OCI-LY1 (cell line): ENCODE measurements around the gene RAD21L1.

Experiments used
- H2AFZ ChIP-seq: fragments of 200-600 bp; sonication (generic), shearing (Covaris generic); 2 replicates; pipeline ENCODE4 v1.6.0; 2014; ENCODE audit warnings: antibody characterized with exemption, mild to moderate bottlenecking, low read length
- H3F3A ChIP-seq: fragments of 200-600 bp; sonication (generic), shearing (Covaris generic); 2 replicates; pipeline ENCODE4 v1.6.0; 2014; ENCODE audit warnings: mild to moderate bottlenecking, antibody characterized with exemption, low read length, moderate library complexity; ENCODE audit not compliant: insufficient read depth
- H3K27ac ChIP-seq: fragments of 200-600 bp; sonication (generic); 2 replicates; pipeline ENCODE4 v1.5.1; 2014; ENCODE audit warnings: low read length, mixed run types, mild to moderate bottlenecking, low read depth; ENCODE audit not compliant: poor library complexity, severe bottlenecking
- H3K27me3 ChIP-seq: fragments of 200-600 bp; sonication (generic); 2 replicates; pipeline ENCODE4 v1.6.0; 2014; ENCODE audit warnings: antibody characterized with exemption, mild to moderate bottlenecking, low read length, moderate library complexity; ENCODE audit not compliant: insufficient read depth
- H3K36me3 ChIP-seq: fragments of 200-600 bp; sonication (generic); 2 replicates; pipeline ENCODE4 v1.6.1; 2014; ENCODE audit warnings: mild to moderate bottlenecking, antibody characterized with exemption, low read length, moderate library complexity, mixed read lengths; ENCODE audit not compliant: insufficient read depth
- H3K4me1 ChIP-seq: fragments of 200-600 bp; sonication (generic); 2 replicates; pipeline ENCODE4 v1.5.1; 2014; ENCODE audit warnings: mild to moderate bottlenecking, low read length, moderate library complexity; ENCODE audit not compliant: insufficient read depth, severe bottlenecking
- H3K4me2 ChIP-seq: fragments of 200-600 bp; sonication (generic), shearing (Covaris generic); 2 replicates; pipeline ENCODE4 v1.6.1; 2014; ENCODE audit warnings: low read length
- H3K4me3 ChIP-seq: fragments of 200-600 bp; sonication (generic); 2 replicates; pipeline ENCODE4 v1.5.1; 2014; ENCODE audit warnings: low read length, low read depth, mild to moderate bottlenecking, mixed read lengths; ENCODE audit not compliant: poor library complexity, severe bottlenecking
- H3K79me2 ChIP-seq: fragments of 200-600 bp; shearing (Covaris generic); 2 replicates; pipeline ENCODE4 v1.6.1; 2016; ENCODE audit warnings: mixed run types, low read length, mixed read lengths; ENCODE audit not compliant: insufficient read depth
- H3K9ac ChIP-seq: fragments of 200-600 bp; sonication (generic), shearing (Covaris generic); 2 replicates; pipeline ENCODE4 v1.6.1; 2014; ENCODE audit warnings: mild to moderate bottlenecking, low read length, mixed read lengths
- H3K9me2 ChIP-seq: fragments of 200-600 bp; sonication (generic), shearing (Covaris generic); 2 replicates; pipeline ENCODE4 v1.6.1; 2014; ENCODE audit warnings: low read depth, mild to moderate bottlenecking, low read length, mixed read lengths
- H3K9me3 ChIP-seq: fragments of 200-600 bp; shearing (Covaris generic); 2 replicates; pipeline ENCODE4 v1.6.1; 2014; ENCODE audit warnings: low read length, mixed read lengths
- H4K20me1 ChIP-seq: fragments of 200-600 bp; sonication (generic), shearing (Covaris generic); 2 replicates; pipeline ENCODE4 v1.6.0; 2016; ENCODE audit warnings: mild to moderate bottlenecking, low read length; ENCODE audit not compliant: insufficient read depth
- CTCF ChIP-seq: fragments of 200-600 bp; sonication (generic), shearing (Covaris generic); IDR thresholded peaks from 2 replicates; pipeline ENCODE4 v1.5.1; 2017; ENCODE audit warnings: mild to moderate bottlenecking, antibody characterized with exemption, low read length, moderate library complexity, mixed read lengths
- EZH2 ChIP-seq: fragments of 200-600 bp; sonication (generic), shearing (Covaris generic); IDR thresholded peaks from 2 replicates; pipeline ENCODE4 v1.8.0; 2017; ENCODE audit warnings: borderline replicate concordance, mixed run types, mild to moderate bottlenecking, antibody characterized with exemption, low read length, moderate library complexity, mixed read lengths

Gene RAD21L1

GRCh38 chr20:1210501-1210900, 15.3 kb upstream of the RAD21L1 start:
- no peak overlapping the region for H3K4me3 ChIP-seq
- no peaks in the 10 kb centered on the region for H3F3A ChIP-seq
- H3K9ac ChIP-seq, result no peak overlapping the region
- no peaks in the 10 kb centered on the region for H3K4me1 ChIP-seq
- no peaks in the 10 kb centered on the region for H3K27me3 ChIP-seq
- H3K9me3 ChIP-seq, result no peaks in the 10 kb centered on the region
- H3K4me2 ChIP-seq, result no peak overlapping the region
- H3K36me3 ChIP-seq, result no peaks in the 10 kb centered on the region
- TF ChIP-seq CTCF, result no peak
- TF ChIP-seq EZH2, result no peak
- H3K9me2 ChIP-seq, result no peaks in the 10 kb centered on the region
- no peak overlapping the region for H3K27ac ChIP-seq
- H2AFZ ChIP-seq, result no peak overlapping the region
- H4K20me1 ChIP-seq, result no peaks in the 10 kb centered on the region
- H3K79me2 ChIP-seq, result no peaks in the 10 kb centered on the region

DNA sequence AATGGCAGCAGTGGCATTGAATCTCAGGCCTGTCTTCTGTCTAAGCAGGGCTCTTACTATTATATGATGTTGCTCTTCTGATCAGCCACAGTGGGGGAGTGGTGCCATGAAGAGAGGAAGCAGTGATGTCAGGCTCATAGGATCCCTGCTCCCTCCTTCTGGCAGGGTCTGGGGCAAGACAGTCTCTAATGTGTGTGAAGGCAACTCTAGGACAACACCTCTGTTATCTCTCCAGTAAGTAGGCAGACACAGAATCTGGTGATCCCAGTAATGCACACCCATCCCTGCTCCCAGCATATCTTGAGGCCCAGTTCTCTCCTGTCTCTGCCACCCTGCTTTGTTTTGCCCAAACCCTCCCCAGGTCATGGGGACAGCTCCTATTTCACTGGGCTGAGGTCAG, 13.8 kb upstream of the RAD21L1 start:
- H3K4me2 ChIP-seq, result no peak overlapping the region
- TF ChIP-seq CTCF (no peak), EZH2 (no peak)

GRCh38 chr20:1212607-1213396, 13.0 kb upstream of the RAD21L1 start:
- no peak overlapping the region for H3K27ac ChIP-seq
- H2AFZ ChIP-seq, result no peak overlapping the region
- no peak overlapping the region for H3K9ac ChIP-seq
- TF ChIP-seq CTCF, result peak; percentile 75
- no peak for TF ChIP-seq EZH2
- H3K4me3 ChIP-seq, result no peak overlapping the region
- no peaks in the 10 kb centered on the region for H3K36me3 ChIP-seq
- no peaks in the 10 kb centered on the region for H3K9me3 ChIP-seq
- no peaks in the 10 kb centered on the region for H3K27me3 ChIP-seq
- H3K4me1 ChIP-seq, result no peaks in the 10 kb centered on the region
- no peaks in the 10 kb centered on the region for H3K79me2 ChIP-seq
- no peaks in the 10 kb centered on the region for H4K20me1 ChIP-seq
- H3K9me2 ChIP-seq, result no peaks in the 10 kb centered on the region
- H3K4me2 ChIP-seq, result no peak overlapping the region
- H3F3A ChIP-seq, result no peaks in the 10 kb centered on the region

More for the DNA sequence above, 13.8 kb upstream of the RAD21L1 start:
- no peaks in the 10 kb centered on the region for H3K9me3 ChIP-seq
- no peaks in the 10 kb centered on the region for H3K27me3 ChIP-seq
- no peaks in the 10 kb centered on the region for H3K4me1 ChIP-seq
- no peaks in the 10 kb centered on the region for H3K9me2 ChIP-seq
- H4K20me1 ChIP-seq, result no peaks in the 10 kb centered on the region
- no peaks in the 10 kb centered on the region for H3K36me3 ChIP-seq
- no peaks in the 10 kb centered on the region for H3F3A ChIP-seq
- no peak overlapping the region for H3K4me3 ChIP-seq
- no peaks in the 10 kb centered on the region for H3K79me2 ChIP-seq
- no peak overlapping the region for H3K27ac ChIP-seq
- no peak overlapping the region for H2AFZ ChIP-seq
- H3K9ac ChIP-seq, result no peak overlapping the region
